ENCODE results near the gene PARP14. TPM values are rescaled to one million over a fixed set of nuclear protein-coding genes. Genes with fewer than 3 reads are reported as not detected.

PARP14 gene
- total RNA-seq, 1 experiment from 2014 or later = 15.5 TPM

GRCh38 chr3:122714273-122714672, 33.6 kb downstream of the PARP14 start:
- H3K4me3 Mint-ChIP-seq (ENCODE audit: unreplicated experiment) = no peak overlapping the region
- ChIA-PET POLR2A (no interaction called here), CTCF (interaction anchor here (0.7 to 0.8 kb wide), 2 partner anchors 228 to 275 kb away, joined by 3 read pairs; no protein-coding TSS in a partner anchor)
- H3K27ac Mint-ChIP-seq (ENCODE audit: low read depth, unreplicated experiment) = no peak overlapping the region
- no peak for TF ChIP-seq CTCF (IDR thresholded peaks at IDR 0.05; ENCODE audit: unreplicated experiment)
- no peaks in the 10 kb centered on the region for H3K9me3 Mint-ChIP-seq (ENCODE audit: unreplicated experiment)
- DNase-seq (ENCODE audit: unreplicated experiment) = no peak
- no peaks in the 10 kb centered on the region for H3K4me1 Mint-ChIP-seq (ENCODE audit: insufficient read depth, unreplicated experiment)
- intact Hi-C loops (cut with micrococcal nuclease) = no loop called here
- BruUV-seq (replicated peaks) = no TSS peak
- H3K36me3 Mint-ChIP-seq (ENCODE audit: insufficient read depth, unreplicated experiment) = peaks cover 66% of the 10 kb centered on the region
- no peaks in the 10 kb centered on the region for H3K27me3 Mint-ChIP-seq (ENCODE audit: insufficient read depth, unreplicated experiment)

GRCh38 chr3:122716667-122717066, 36.0 kb downstream of the PARP14 start:
- H3K27me3 Mint-ChIP-seq (ENCODE audit: insufficient read depth, unreplicated experiment) = no peaks in the 10 kb centered on the region
- intact Hi-C loops (cut with micrococcal nuclease) = no loop called here
- H3K9me3 Mint-ChIP-seq (ENCODE audit: unreplicated experiment) = no peaks in the 10 kb centered on the region
- no peak for TF ChIP-seq CTCF (IDR thresholded peaks at IDR 0.05; ENCODE audit: unreplicated experiment)
- no peak for DNase-seq (ENCODE audit: unreplicated experiment)
- peaks cover 71% of the 10 kb centered on the region for H3K36me3 Mint-ChIP-seq (ENCODE audit: insufficient read depth, unreplicated experiment)
- no peak overlapping the region for H3K4me3 Mint-ChIP-seq (ENCODE audit: unreplicated experiment)
- no TSS peak for BruUV-seq (replicated peaks)
- no peaks in the 10 kb centered on the region for H3K4me1 Mint-ChIP-seq (ENCODE audit: insufficient read depth, unreplicated experiment)
- POLR2A ChIA-PET = no interaction called here
- H3K27ac Mint-ChIP-seq (ENCODE audit: low read depth, unreplicated experiment) = no peak overlapping the region
- CTCF ChIA-PET = interaction anchor here (0.7 to 2.0 kb wide), 3 partner anchors 15 to 312 kb away, joined by 3 to 4 read pairs (median 3); no protein-coding TSS in a partner anchor

GRCh38 chr3:122719273-122719921, 38.8 kb downstream of the PARP14 start:
- H3K27me3 Mint-ChIP-seq (ENCODE audit: insufficient read depth, unreplicated experiment) = no peaks in the 10 kb centered on the region
- no peak for TF ChIP-seq CTCF (IDR thresholded peaks at IDR 0.05; ENCODE audit: unreplicated experiment)
- no peak for DNase-seq (ENCODE audit: unreplicated experiment)
- H3K4me1 Mint-ChIP-seq (ENCODE audit: insufficient read depth, unreplicated experiment) = no peaks in the 10 kb centered on the region
- CTCF ChIA-PET = interaction anchor here (1.9 kb wide), 1 partner anchor 40 kb away, joined by 4 read pairs; no protein-coding TSS in a partner anchor
- intact Hi-C loops (cut with micrococcal nuclease) = no loop called here
- peaks cover 58% of the 10 kb centered on the region for H3K36me3 Mint-ChIP-seq (ENCODE audit: insufficient read depth, unreplicated experiment)
- H3K27ac Mint-ChIP-seq (ENCODE audit: low read depth, unreplicated experiment) = no peak overlapping the region
- no TSS peak for BruUV-seq (replicated peaks)
- no peak overlapping the region for H3K4me3 Mint-ChIP-seq (ENCODE audit: unreplicated experiment)
- no peaks in the 10 kb centered on the region for H3K9me3 Mint-ChIP-seq (ENCODE audit: unreplicated experiment)
- POLR2A ChIA-PET = no interaction called here

- Mint-ChIP-seq H3K27ac (ENCODE audit: low read depth, unreplicated experiment) (no peak overlapping the region), H3K9me3 (ENCODE audit: unreplicated experiment) (no peaks in the 10 kb centered on the region), H3K4me1 (ENCODE audit: insufficient read depth, unreplicated experiment) (no peaks in the 10 kb centered on the region), H3K36me3 (ENCODE audit: insufficient read depth, unreplicated experiment) (peaks cover 19% of the 10 kb centered on the region), H3K4me3 (ENCODE audit: unreplicated experiment) (no peak overlapping the region), H3K27me3 (ENCODE audit: insufficient read depth, unreplicated experiment) (no peaks in the 10 kb centered on the region)
- DNase-seq (ENCODE audit: unreplicated experiment) = no peak
- TF ChIP-seq CTCF (IDR thresholded peaks at IDR 0.05; ENCODE audit: unreplicated experiment) = no peak
- BruUV-seq (replicated peaks) = no TSS peak
- CTCF ChIA-PET = no interaction called here
- POLR2A ChIA-PET = no interaction called here
- intact Hi-C loops (cut with micrococcal nuclease) = no loop called here
Observed at GRCh38 chr3:122725106-122725505, 44.5 kb downstream of the PARP14 start.

All from MCF 10A (cell line).